ENCODE results near the gene ONECUT3. TPM values are rescaled to one million over a fixed set of nuclear protein-coding genes. Genes with fewer than 3 reads are reported as not detected.

The ONECUT3 gene
- polyA plus RNA-seq, 1 donor from 2014 or later: not detected

- Mint-ChIP-seq H3K4me3 (peak overlapping the region; percentile 68 to 98 (median 94)), H3K27me3 (no peaks in the 10 kb centered on the region), H3K36me3 (no peaks in the 10 kb centered on the region), H3K4me1 (peaks cover 7 to 12% (median 10%) of the 10 kb centered on the region in 3 donors), H3K27ac (peak overlapping the region in 2 of 3 donors; percentile 16 to 82), H3K9me3 (no peaks in the 10 kb centered on the region)
Measured at GRCh38 chr19:1813192-1814182, 60.2 kb downstream of the ONECUT3 start.

GRCh38 chr19:1814391-1814790 lies 61.1 kb downstream of the ONECUT3 start:
- peak overlapping the region in 1 of 3 donors; percentile 82 for H3K27ac Mint-ChIP-seq
- H3K27me3 Mint-ChIP-seq: no peaks in the 10 kb centered on the region
- H3K4me1 Mint-ChIP-seq: peaks cover 7 to 12% (median 10%) of the 10 kb centered on the region in 3 donors
- H3K4me3 Mint-ChIP-seq: no peak overlapping the region
- H3K9me3 Mint-ChIP-seq: no peaks in the 10 kb centered on the region
- no peaks in the 10 kb centered on the region for H3K36me3 Mint-ChIP-seq

- Mint-ChIP-seq H3K27me3 (no peaks in the 10 kb centered on the region), H3K9me3 (no peaks in the 10 kb centered on the region), H3K36me3 (no peaks in the 10 kb centered on the region), H3K27ac (peak overlapping the region in 2 of 3 donors; percentile 16 to 42), H3K4me3 (no peak overlapping the region), H3K4me1 (peaks cover 7 to 12% (median 10%) of the 10 kb centered on the region in 3 donors)
Measured at GRCh38 chr19:1814833-1815604, 61.7 kb downstream of the ONECUT3 start.

GRCh38 chr19:1815605-1816529 lies 62.6 kb downstream of the ONECUT3 start:
- Mint-ChIP-seq H3K36me3 (no peaks in the 10 kb centered on the region), H3K4me3 (no peak overlapping the region), H3K27me3 (no peaks in the 10 kb centered on the region), H3K27ac (no peak overlapping the region), H3K4me1 (peaks cover 7 to 12% (median 10%) of the 10 kb centered on the region in 3 donors), H3K9me3 (no peaks in the 10 kb centered on the region)

GRCh38 chr19:1816530-1817298 lies 63.4 kb downstream of the ONECUT3 start:
- peaks cover 7 to 10% (median 9%) of the 10 kb centered on the region in 3 donors for H3K4me1 Mint-ChIP-seq
- H3K27ac Mint-ChIP-seq: no peak overlapping the region
- H3K36me3 Mint-ChIP-seq: no peaks in the 10 kb centered on the region
- H3K9me3 Mint-ChIP-seq: no peaks in the 10 kb centered on the region
- no peaks in the 10 kb centered on the region for H3K27me3 Mint-ChIP-seq
- H3K4me3 Mint-ChIP-seq: no peak overlapping the region

- Mint-ChIP-seq H3K4me3 (no peak overlapping the region), H3K27me3 (no peaks in the 10 kb centered on the region), H3K4me1 (peaks cover 6% of the 10 kb centered on the region in 3 donors), H3K27ac (no peak overlapping the region), H3K36me3 (no peaks in the 10 kb centered on the region), H3K9me3 (no peaks in the 10 kb centered on the region)
Measured at GRCh38 chr19:1817553-1818179, 64.4 kb downstream of the ONECUT3 start.

- Mint-ChIP-seq H3K4me3 (no peak overlapping the region), H3K27me3 (no peaks in the 10 kb centered on the region), H3K4me1 (no peaks in the 10 kb centered on the region), H3K27ac (no peak overlapping the region), H3K9me3 (no peaks in the 10 kb centered on the region), H3K36me3 (no peaks in the 10 kb centered on the region)
Measured at GRCh38 chr19:1818549-1819195, 65.4 kb downstream of the ONECUT3 start.

- Mint-ChIP-seq H3K9me3 (no peaks in the 10 kb centered on the region), H3K4me3 (no peak overlapping the region), H3K27me3 (no peaks in the 10 kb centered on the region), H3K36me3 (no peaks in the 10 kb centered on the region), H3K27ac (no peak overlapping the region), H3K4me1 (no peaks in the 10 kb centered on the region)
Measured at GRCh38 chr19:1819341-1820255, 66.3 kb downstream of the ONECUT3 start.

- Mint-ChIP-seq H3K27ac (no peak overlapping the region), H3K4me1 (peaks cover 0 to 4% (median 0%) of the 10 kb centered on the region in 3 donors), H3K4me3 (no peak overlapping the region), H3K27me3 (no peaks in the 10 kb centered on the region), H3K9me3 (no peaks in the 10 kb centered on the region), H3K36me3 (no peaks in the 10 kb centered on the region)
Measured at GRCh38 chr19:1822210-1822609, 68.9 kb downstream of the ONECUT3 start.

GRCh38 chr19:1823020-1823419 lies 69.7 kb downstream of the ONECUT3 start:
- no peak overlapping the region for H3K27ac Mint-ChIP-seq
- no peaks in the 10 kb centered on the region for H3K36me3 Mint-ChIP-seq
- H3K4me3 Mint-ChIP-seq: no peak overlapping the region
- peaks cover 0 to 4% (median 0%) of the 10 kb centered on the region in 3 donors for H3K4me1 Mint-ChIP-seq
- no peaks in the 10 kb centered on the region for H3K27me3 Mint-ChIP-seq
- H3K9me3 Mint-ChIP-seq: no peaks in the 10 kb centered on the region

- H3K4me3 Mint-ChIP-seq: no peak overlapping the region
- H3K27me3 Mint-ChIP-seq: no peaks in the 10 kb centered on the region
- no peaks in the 10 kb centered on the region for H3K9me3 Mint-ChIP-seq
- peaks cover 0 to 4% (median 0%) of the 10 kb centered on the region in 3 donors for H3K4me1 Mint-ChIP-seq
- no peak overlapping the region for H3K27ac Mint-ChIP-seq
- no peaks in the 10 kb centered on the region for H3K36me3 Mint-ChIP-seq
Measured at GRCh38 chr19:1823539-1824251, 70.4 kb downstream of the ONECUT3 start.

- Mint-ChIP-seq H3K27ac (no peak overlapping the region), H3K36me3 (no peaks in the 10 kb centered on the region), H3K4me3 (no peak overlapping the region), H3K9me3 (no peaks in the 10 kb centered on the region), H3K27me3 (no peaks in the 10 kb centered on the region), H3K4me1 (peaks cover 0 to 4% (median 0%) of the 10 kb centered on the region in 3 donors)
Measured at GRCh38 chr19:1824252-1824622, 70.9 kb downstream of the ONECUT3 start.

Measured in IgD-negative memory B cell (primary cell).